HEK293 (cell line): ENCODE measurements around the gene ASIC3.

Experiments
- BCL11A ChIP-seq: fragments of 450-650 bp; formaldehyde crosslinking; IDR thresholded peaks from 2 replicates; pipeline ENCODE4 v1.5.1; 2016; ENCODE audit warnings: low read depth, missing biosample characterization, missing genetic modification characterization
- CTCF ChIP-seq: fragments of 450-650 bp; formaldehyde crosslinking; IDR thresholded peaks from 2 replicates; pipeline ENCODE4 v1.5.1; 2016; ENCODE audit warnings: missing biosample characterization, missing genetic modification characterization
- ELK4 ChIP-seq: IDR thresholded peaks from 2 replicates; pipeline ENCODE4 v1.6.1; 2011; ENCODE audit warnings: mild to moderate bottlenecking, low read depth, low read length, borderline replicate concordance
- GLI4 ChIP-seq: fragments of 450-650 bp; formaldehyde crosslinking; IDR thresholded peaks from 2 replicates; pipeline ENCODE4 v1.5.1; 2016; ENCODE audit warnings: missing biosample characterization, missing genetic modification characterization
- KLF7 ChIP-seq: fragments of 450-650 bp; formaldehyde crosslinking; IDR thresholded peaks from 2 replicates; pipeline ENCODE4 v1.5.1; 2016; ENCODE audit warnings: missing biosample characterization, missing genetic modification characterization, borderline replicate concordance
- KLF8 ChIP-seq: fragments of 450-650 bp; formaldehyde crosslinking; IDR thresholded peaks from 2 replicates; pipeline ENCODE4 v1.5.1; 2016; ENCODE audit warnings: missing biosample characterization, missing genetic modification characterization
- KLF9 ChIP-seq: fragments of 450-650 bp; formaldehyde crosslinking; IDR thresholded peaks from 2 replicates; pipeline ENCODE4 v1.5.1; 2016; ENCODE audit warnings: missing biosample characterization, missing genetic modification characterization, low read depth
- MEIS1 ChIP-seq: sonication (generic); formaldehyde crosslinking; IDR thresholded peaks from 2 replicates; pipeline ENCODE4 v1.8.1; 2022; ENCODE audit warnings: missing genetic modification reagents, mild to moderate bottlenecking, borderline replicate concordance
- RBAK ChIP-seq: fragments of 450-650 bp; formaldehyde crosslinking; IDR thresholded peaks from 2 replicates; pipeline ENCODE4 v1.5.1; 2016; ENCODE audit warnings: missing biosample characterization, missing genetic modification characterization
- SP2 ChIP-seq: fragments of 450-650 bp; formaldehyde crosslinking; IDR thresholded peaks from 2 replicates; pipeline ENCODE4 v1.5.1; 2016; ENCODE audit warnings: missing biosample characterization, missing genetic modification characterization
- SP3 ChIP-seq: fragments of 450-650 bp; formaldehyde crosslinking; IDR thresholded peaks from 2 replicates; pipeline ENCODE4 v1.5.1; 2016; ENCODE audit warnings: missing biosample characterization, missing genetic modification characterization
- WT1 ChIP-seq: fragments of 450-650 bp; formaldehyde crosslinking; IDR thresholded peaks from 2 replicates; pipeline ENCODE4 v1.5.1; 2016; ENCODE audit warnings: missing biosample characterization, missing genetic modification characterization
- ZBTB17 ChIP-seq: fragments of 450-650 bp; formaldehyde crosslinking; IDR thresholded peaks from 2 replicates; pipeline ENCODE4 v1.5.1; 2016; ENCODE audit warnings: missing biosample characterization, missing genetic modification characterization
- ZBTB7A ChIP-seq: fragments of 450-650 bp; formaldehyde crosslinking; IDR thresholded peaks from 2 replicates; pipeline ENCODE4 v1.5.1; 2016; ENCODE audit warnings: low read depth, missing biosample characterization, missing genetic modification characterization
- ZFHX2 ChIP-seq: fragments of 450-650 bp; formaldehyde crosslinking; conservative IDR thresholded peaks from 2 replicates; pipeline ENCODE4 v1.5.1; 2016; ENCODE audit warnings: missing biosample characterization, missing genetic modification characterization
- ZFP37 ChIP-seq: fragments of 450-650 bp; formaldehyde crosslinking; IDR thresholded peaks from 2 replicates; pipeline ENCODE4 v1.5.1; 2016; ENCODE audit warnings: missing biosample characterization, missing genetic modification characterization
- ZNF10 ChIP-seq: fragments of 450-650 bp; formaldehyde crosslinking; IDR thresholded peaks from 2 replicates; pipeline ENCODE4 v1.5.1; 2017; ENCODE audit warnings: missing biosample characterization, missing genetic modification characterization
- ZNF112 ChIP-seq: fragments of 450-650 bp; formaldehyde crosslinking; IDR thresholded peaks from 2 replicates; pipeline ENCODE4 v1.5.0; 2017; ENCODE audit warnings: missing biosample characterization, missing genetic modification characterization
- ZNF114 ChIP-seq: fragments of 450-650 bp; formaldehyde crosslinking; IDR thresholded peaks from 2 replicates; pipeline ENCODE4 v1.5.0; 2017; ENCODE audit warnings: missing biosample characterization, missing genetic modification characterization
- ZNF146 ChIP-seq: fragments of 450-650 bp; formaldehyde crosslinking; IDR thresholded peaks from 2 replicates; pipeline ENCODE4 v1.5.1; 2016; ENCODE audit warnings: missing biosample characterization, missing genetic modification characterization
- ZNF184 ChIP-seq: fragments of 450-650 bp; IDR thresholded peaks from 2 replicates; pipeline ENCODE4 v1.5.1; 2018; ENCODE audit warnings: missing biosample characterization, mild to moderate bottlenecking, missing genetic modification characterization
- ZNF211 ChIP-seq: fragments of 450-650 bp; formaldehyde crosslinking; IDR thresholded peaks from 2 replicates; pipeline ENCODE4 v1.5.1; 2016; ENCODE audit warnings: low read depth, missing biosample characterization, missing genetic modification characterization
- ZNF214 ChIP-seq: fragments of 450-650 bp; formaldehyde crosslinking; IDR thresholded peaks from 2 replicates; pipeline ENCODE4 v1.5.1; 2017; ENCODE audit warnings: missing biosample characterization, mild to moderate bottlenecking, missing genetic modification characterization, borderline replicate concordance
- ZNF311 ChIP-seq: fragments of 450-650 bp; formaldehyde crosslinking; IDR thresholded peaks from 2 replicates; pipeline ENCODE4 v1.5.1; 2017; ENCODE audit warnings: missing biosample characterization, missing genetic modification characterization, borderline replicate concordance
- ZNF335 ChIP-seq: fragments of 450-650 bp; formaldehyde crosslinking; conservative IDR thresholded peaks from 2 replicates; pipeline ENCODE4 v1.5.1; 2016; ENCODE audit warnings: missing biosample characterization, missing genetic modification characterization
- ZNF37A ChIP-seq: fragments of 450-650 bp; IDR thresholded peaks from 2 replicates; pipeline ENCODE4 v1.5.1; 2018; ENCODE audit warnings: missing biosample characterization, missing genetic modification characterization
- ZNF394 ChIP-seq: fragments of 450-650 bp; formaldehyde crosslinking; IDR thresholded peaks from 2 replicates; pipeline ENCODE4 v1.5.1; 2016; ENCODE audit warnings: missing biosample characterization, missing genetic modification characterization, mild to moderate bottlenecking, moderate library complexity, borderline replicate concordance
- ZNF529 ChIP-seq: fragments of 450-650 bp; formaldehyde crosslinking; IDR thresholded peaks from 2 replicates; pipeline ENCODE4 v1.5.1; 2017; ENCODE audit warnings: missing genetic modification characterization, missing biosample characterization; ENCODE audit not compliant: insufficient replicate concordance
- ZNF549 ChIP-seq: fragments of 450-650 bp; IDR thresholded peaks from 2 replicates; pipeline ENCODE4 v1.5.1; 2018; ENCODE audit warnings: missing biosample characterization, missing genetic modification characterization, mild to moderate bottlenecking, inconsistent platforms, moderate library complexity
- ZNF560 ChIP-seq: fragments of 450-650 bp; formaldehyde crosslinking; IDR thresholded peaks from 2 replicates; pipeline ENCODE4 v1.5.1; 2017; ENCODE audit warnings: missing biosample characterization, missing genetic modification characterization, borderline replicate concordance
- ZNF624 ChIP-seq: fragments of 450-650 bp; formaldehyde crosslinking; IDR thresholded peaks from 2 replicates; pipeline ENCODE4 v1.5.1; 2017; ENCODE audit warnings: missing biosample characterization, missing genetic modification characterization
- ZNF660 ChIP-seq: fragments of 450-650 bp; IDR thresholded peaks from 2 replicates; pipeline ENCODE4 v1.5.1; 2018; ENCODE audit warnings: missing biosample characterization, mild to moderate bottlenecking, missing genetic modification characterization
- TF ChIP-seq, protein P1 (sequence below): fragments of 450-650 bp; formaldehyde crosslinking; optimal IDR thresholded peaks from 2 replicates; pipeline ENCODE3; 2016; ENCODE audit warnings: missing biosample characterization, mild to moderate bottlenecking, missing genetic modification characterization
- TF ChIP-seq, protein P2 (sequence below): fragments of 450-650 bp; formaldehyde crosslinking; IDR thresholded peaks from 2 replicates; pipeline ENCODE4 v1.5.1; 2016; ENCODE audit warnings: missing biosample characterization, missing genetic modification characterization

Gene ASIC3

GRCh38 chr7:151087245-151088018 is 39.1 kb downstream of the ASIC3 start (continued):
- TF ChIP-seq SP2 (tag by site-specific recombination) (peak; percentile 46), ZBTB7A (tag by site-specific recombination) (peak; percentile 63), ELK4 (no peak), MEIS1 (CRISPR knock-in tag) (no peak), ZNF311 (no peak), ZNF184 (tag by site-specific recombination) (no peak), ZNF37A (tag by site-specific recombination) (no peak), SP3 (tag by site-specific recombination) (peak; percentile 63; the same call in 1 of the 2 replicates), CTCF (peak; percentile 23; the same call in 1 of the 2 replicates), ZFP37 (tag by site-specific recombination) (no peak; the same call in 1 of the 2 replicates), KLF9 (tag by site-specific recombination) (peak; percentile 80), ZNF560 (tag by site-specific recombination) (no peak), ZNF112 (tag by site-specific recombination) (no peak), ZNF529 (tag by site-specific recombination) (no peak), KLF7 (tag by site-specific recombination) (0 out of 2 replicates have a peak, but pooled peaks have one; percentile 3), ZNF10 (no peak), ZNF146 (no peak), KLF8 (tag by site-specific recombination) (peak; percentile 45; the same call in 1 of the 2 replicates), ZNF211 (tag by site-specific recombination) (no peak), ZNF114 (tag by site-specific recombination) (no peak), ZNF394 (tag by site-specific recombination) (peak; percentile 14; the same call in 1 of the 2 replicates), ZNF660 (tag by site-specific recombination) (peak; percentile 36; the same call in 1 of the 2 replicates), GLI4 (tag by site-specific recombination) (peak; percentile 69; the same call in 1 of the 2 replicates), BCL11A (tag by site-specific recombination) (no peak), ZNF624 (no peak), ZBTB17 (tag by site-specific recombination) (peak; percentile 85), ZNF549 (tag by site-specific recombination) (no peak), ZNF214 (tag by site-specific recombination) (no peak), RBAK (tag by site-specific recombination) (no peak), WT1 (tag by site-specific recombination) (no peak), ZFHX2 (tag by site-specific recombination) (peak; percentile 59; the same call in 1 of the 2 replicates), ZNF335 (peak; percentile 96; the same call in 1 of the 2 replicates)
- TF ChIP-seq, protein P1, sequence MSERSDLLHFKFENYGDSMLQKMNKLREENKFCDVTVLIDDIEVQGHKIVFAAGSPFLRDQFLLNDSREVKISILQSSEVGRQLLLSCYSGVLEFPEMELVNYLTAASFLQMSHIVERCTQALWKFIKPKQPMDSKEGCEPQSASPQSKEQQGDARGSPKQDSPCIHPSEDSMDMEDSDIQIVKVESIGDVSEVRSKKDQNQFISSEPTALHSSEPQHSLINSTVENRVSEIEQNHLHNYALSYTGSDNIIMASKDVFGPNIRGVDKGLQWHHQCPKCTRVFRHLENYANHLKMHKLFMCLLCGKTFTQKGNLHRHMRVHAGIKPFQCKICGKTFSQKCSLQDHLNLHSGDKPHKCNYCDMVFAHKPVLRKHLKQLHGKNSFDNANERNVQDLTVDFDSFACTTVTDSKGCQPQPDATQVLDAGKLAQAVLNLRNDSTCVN = peak; percentile 80
- TF ChIP-seq, protein P2, sequence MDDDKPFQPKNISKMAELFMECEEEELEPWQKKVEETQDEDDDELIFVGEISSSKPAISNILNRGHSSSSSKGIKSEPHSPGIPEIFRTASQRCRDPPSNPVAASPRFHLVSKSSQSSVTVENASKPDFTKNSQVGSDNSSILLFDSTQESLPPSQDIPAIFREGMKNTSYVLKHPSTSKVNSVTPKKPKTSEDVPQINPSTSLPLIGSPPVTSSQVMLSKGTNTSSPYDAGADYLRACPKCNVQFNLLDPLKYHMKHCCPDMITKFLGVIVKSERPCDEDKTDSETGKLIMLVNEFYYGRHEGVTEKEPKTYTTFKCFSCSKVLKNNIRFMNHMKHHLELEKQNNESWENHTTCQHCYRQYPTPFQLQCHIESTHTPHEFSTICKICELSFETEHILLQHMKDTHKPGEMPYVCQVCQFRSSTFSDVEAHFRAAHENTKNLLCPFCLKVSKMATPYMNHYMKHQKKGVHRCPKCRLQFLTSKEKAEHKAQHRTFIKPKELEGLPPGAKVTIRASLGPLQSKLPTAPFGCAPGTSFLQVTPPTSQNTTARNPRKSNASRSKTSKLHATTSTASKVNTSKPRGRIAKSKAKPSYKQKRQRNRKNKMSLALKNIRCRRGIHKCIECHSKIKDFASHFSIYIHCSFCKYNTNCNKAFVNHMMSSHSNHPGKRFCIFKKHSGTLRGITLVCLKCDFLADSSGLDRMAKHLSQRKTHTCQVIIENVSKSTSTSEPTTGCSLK (tag by site-specific recombination) = no peak
